Measurements from ENCODE around the gene OLFML1.
A peak's percentile ranks its signal among the peaks of the same experiment; 100 is the strongest.

Gene OLFML1

GRCh38 chr11:7532405-7533145 lies 47.3 kb downstream of the OLFML1 start:
- DNase-seq (no peak), ATAC-seq (no peak)

GRCh38 chr11:7533199-7534041 lies 48.1 kb downstream of the OLFML1 start:
- ATAC-seq (no peak), DNase-seq (no peak)

- ATAC-seq (no peak), DNase-seq (no peak)
These were observed 48.7 kb downstream of the OLFML1 start for GRCh38 chr11:7534042-7534378.

- no peak for ATAC-seq
- no peak for DNase-seq
These were observed 50.8 kb downstream of the OLFML1 start for GRCh38 chr11:7536100-7536499.

GRCh38 chr11:7537265-7537664 lies 52.0 kb downstream of the OLFML1 start:
- DNase-seq (no peak), ATAC-seq (no peak)

- peak; percentile 81 for ATAC-seq
These were observed 52.7 kb downstream of the OLFML1 start for GRCh38 chr11:7538031-7538430.

GRCh38 chr11:7538466-7539454 lies 53.5 kb downstream of the OLFML1 start:
- ATAC-seq = no peak
- DNase-seq = no peak

More at GRCh38 chr11:7538031-7538430, 52.7 kb downstream of the OLFML1 start:
- DNase-seq = peak; percentile 26

- ATAC-seq = no peak
- DNase-seq = no peak
These were observed 55.7 kb downstream of the OLFML1 start for GRCh38 chr11:7540830-7541555.

- ATAC-seq (no peak), DNase-seq (no peak)
These were observed 58.0 kb downstream of the OLFML1 start for GRCh38 chr11:7543302-7543701.

GRCh38 chr11:7544021-7544420 lies 58.7 kb downstream of the OLFML1 start:
- ATAC-seq (no peak), DNase-seq (no peak)

- ATAC-seq (no peak), DNase-seq (no peak)
These were observed 60.3 kb downstream of the OLFML1 start for GRCh38 chr11:7545611-7546010.

- ATAC-seq (no peak), DNase-seq (no peak)
These were observed 61.1 kb downstream of the OLFML1 start for GRCh38 chr11:7546324-7546791.

GRCh38 chr11:7547687-7548086 lies 62.4 kb downstream of the OLFML1 start:
- ATAC-seq (no peak), DNase-seq (no peak)

- ATAC-seq (peak; percentile 53), DNase-seq (peak; percentile 22)
These were observed 63.5 kb downstream of the OLFML1 start for GRCh38 chr11:7548659-7549274.

- DNase-seq (no peak), ATAC-seq (no peak)
These were observed 64.4 kb downstream of the OLFML1 start for GRCh38 chr11:7549681-7550080.

- ATAC-seq (no peak), DNase-seq (no peak)
These were observed 66.3 kb downstream of the OLFML1 start for GRCh38 chr11:7551571-7551970.

- ATAC-seq (no peak), DNase-seq (no peak)
These were observed 67.4 kb downstream of the OLFML1 start for GRCh38 chr11:7552666-7553065.

GRCh38 chr11:7555052-7555699 lies 69.9 kb downstream of the OLFML1 start:
- DNase-seq (no peak), ATAC-seq (no peak)

- no peak for DNase-seq
- ATAC-seq = no peak
These were observed 72.7 kb downstream of the OLFML1 start for GRCh38 chr11:7558046-7558445.

All from stimulated activated naive CD8-positive, alpha-beta T cell treated with anti-CD3 and anti-CD28 coated beads, Interleukin-15, Interleukin-2, amounts not matched to agents 100 U/mL and 50 U/mL, for 24 hours (primary cell).